ENCODE results near the gene AP4M1. TPM values are rescaled to one million over a fixed set of nuclear protein-coding genes. Genes with fewer than 3 reads are reported as not detected.

AP4M1 gene
- total and polyA plus RNA-seq, 9 of the 15 experiments (the other 6 are each of a cell fraction or from before 2014, with no cell fraction given) = 1.3 to 30.9 (median 14.1) TPM

DNA sequence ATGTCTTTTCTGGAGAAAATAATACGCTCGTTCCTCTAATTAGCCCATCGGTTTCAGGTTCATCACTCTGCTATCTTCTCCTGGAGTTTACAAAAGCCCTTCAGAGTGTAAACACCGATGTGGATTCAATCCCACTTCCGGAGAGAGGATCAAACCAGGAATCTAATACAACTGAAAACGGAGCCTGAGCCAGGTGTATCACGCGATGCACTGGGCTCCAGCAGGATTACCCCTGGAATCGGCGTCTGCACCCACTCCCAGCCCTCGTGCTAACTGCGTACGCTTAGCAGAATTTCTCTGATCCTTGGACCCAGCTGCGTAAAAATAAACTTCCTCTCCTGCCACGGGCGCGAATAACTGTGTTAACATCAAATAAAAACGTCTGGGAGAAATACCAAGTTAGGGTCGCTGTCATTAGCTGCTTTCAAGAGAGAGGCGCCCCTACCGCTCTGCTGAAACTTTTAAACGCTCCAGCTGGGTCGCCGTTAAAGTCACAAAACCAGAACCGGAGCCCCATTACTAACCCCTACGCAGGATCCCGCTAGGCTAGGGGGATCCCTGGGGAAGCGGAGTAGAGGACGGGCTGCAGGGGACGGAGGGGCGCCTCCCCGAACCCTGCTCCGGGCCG is 20.4 kb upstream of the AP4M1 start (continued):
- TF ChIP-seq, protein P1, sequence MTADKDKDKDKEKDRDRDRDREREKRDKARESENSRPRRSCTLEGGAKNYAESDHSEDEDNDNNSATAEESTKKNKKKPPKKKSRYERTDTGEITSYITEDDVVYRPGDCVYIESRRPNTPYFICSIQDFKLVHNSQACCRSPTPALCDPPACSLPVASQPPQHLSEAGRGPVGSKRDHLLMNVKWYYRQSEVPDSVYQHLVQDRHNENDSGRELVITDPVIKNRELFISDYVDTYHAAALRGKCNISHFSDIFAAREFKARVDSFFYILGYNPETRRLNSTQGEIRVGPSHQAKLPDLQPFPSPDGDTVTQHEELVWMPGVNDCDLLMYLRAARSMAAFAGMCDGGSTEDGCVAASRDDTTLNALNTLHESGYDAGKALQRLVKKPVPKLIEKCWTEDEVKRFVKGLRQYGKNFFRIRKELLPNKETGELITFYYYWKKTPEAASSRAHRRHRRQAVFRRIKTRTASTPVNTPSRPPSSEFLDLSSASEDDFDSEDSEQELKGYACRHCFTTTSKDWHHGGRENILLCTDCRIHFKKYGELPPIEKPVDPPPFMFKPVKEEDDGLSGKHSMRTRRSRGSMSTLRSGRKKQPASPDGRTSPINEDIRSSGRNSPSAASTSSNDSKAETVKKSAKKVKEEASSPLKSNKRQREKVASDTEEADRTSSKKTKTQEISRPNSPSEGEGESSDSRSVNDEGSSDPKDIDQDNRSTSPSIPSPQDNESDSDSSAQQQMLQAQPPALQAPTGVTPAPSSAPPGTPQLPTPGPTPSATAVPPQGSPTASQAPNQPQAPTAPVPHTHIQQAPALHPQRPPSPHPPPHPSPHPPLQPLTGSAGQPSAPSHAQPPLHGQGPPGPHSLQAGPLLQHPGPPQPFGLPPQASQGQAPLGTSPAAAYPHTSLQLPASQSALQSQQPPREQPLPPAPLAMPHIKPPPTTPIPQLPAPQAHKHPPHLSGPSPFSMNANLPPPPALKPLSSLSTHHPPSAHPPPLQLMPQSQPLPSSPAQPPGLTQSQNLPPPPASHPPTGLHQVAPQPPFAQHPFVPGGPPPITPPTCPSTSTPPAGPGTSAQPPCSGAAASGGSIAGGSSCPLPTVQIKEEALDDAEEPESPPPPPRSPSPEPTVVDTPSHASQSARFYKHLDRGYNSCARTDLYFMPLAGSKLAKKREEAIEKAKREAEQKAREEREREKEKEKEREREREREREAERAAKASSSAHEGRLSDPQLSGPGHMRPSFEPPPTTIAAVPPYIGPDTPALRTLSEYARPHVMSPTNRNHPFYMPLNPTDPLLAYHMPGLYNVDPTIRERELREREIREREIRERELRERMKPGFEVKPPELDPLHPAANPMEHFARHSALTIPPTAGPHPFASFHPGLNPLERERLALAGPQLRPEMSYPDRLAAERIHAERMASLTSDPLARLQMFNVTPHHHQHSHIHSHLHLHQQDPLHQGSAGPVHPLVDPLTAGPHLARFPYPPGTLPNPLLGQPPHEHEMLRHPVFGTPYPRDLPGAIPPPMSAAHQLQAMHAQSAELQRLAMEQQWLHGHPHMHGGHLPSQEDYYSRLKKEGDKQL (CRISPR knock-in tag; IDR thresholded peaks at IDR 0.05; ENCODE audit: borderline replicate concordance) = no peak
- TF ChIP-seq ZNF134 (CRISPR knock-in tag; conservative IDR thresholded peaks at IDR 0.05) (no peak), CAMTA2 (CRISPR knock-in tag; conservative IDR thresholded peaks at IDR 0.05) (no peak), MXI1 (IDR thresholded peaks at IDR 0.05; ENCODE audit: low read depth, low read length) (no peak), ZFP36 (IDR thresholded peaks at IDR 0.05; ENCODE audit: low read depth, low read length, partially characterized antibody) (no peak), KAT7 (CRISPR knock-in tag; IDR thresholded peaks at IDR 0.05; ENCODE audit: borderline replicate concordance) (peak; percentile 18; the same call in 1 of the 2 replicates), HBP1 (CRISPR knock-in tag; IDR thresholded peaks at IDR 0.05) (no peak), ZNF584 (CRISPR knock-in tag; IDR thresholded peaks at IDR 0.05; ENCODE audit: low read depth) (0 out of 2 replicates have a peak, but pooled peaks have one; percentile 25), CC2D1A (IDR thresholded peaks at IDR 0.05) (no peak), EP400 (IDR thresholded peaks at IDR 0.05) (no peak), BRD9 (IDR thresholded peaks at IDR 0.05; ENCODE audit: low read depth, partially characterized antibody) (no peak), ETS2 (tag; IDR thresholded peaks at IDR 0.05; ENCODE audit: borderline replicate concordance, poor library complexity, severe bottlenecking) (no peak), HNRNPK (IDR thresholded peaks at IDR 0.05; ENCODE audit: low read depth, low read length, poor library complexity, severe bottlenecking) (no peak), ZBTB1 (CRISPR knock-in tag; IDR thresholded peaks at IDR 0.05; ENCODE audit: borderline replicate concordance, low read depth) (0 out of 2 replicates have a peak, but pooled peaks have one; percentile 56), SAP30 (IDR thresholded peaks at IDR 0.05; ENCODE audit: borderline replicate concordance, insufficient read depth, low read depth, low read length, poor library complexity, severe bottlenecking) (peak; percentile 60), E2F8 (IDR thresholded peaks at IDR 0.05; ENCODE audit: low read depth, partially characterized antibody) (no peak)
- TF ChIP-seq, protein P2, sequence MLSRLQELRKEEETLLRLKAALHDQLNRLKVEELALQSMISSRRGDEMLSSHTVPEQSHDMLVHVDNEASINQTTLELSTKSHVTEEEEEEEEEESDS (CRISPR knock-in tag; IDR thresholded peaks at IDR 0.05) = no peak

All from K562 (cell line).